Measurements from ENCODE around the gene MLLT6. TPM values are rescaled to one million over a fixed set of nuclear protein-coding genes. Genes with fewer than 3 reads are reported as not detected.

Gene MLLT6
- total and polyA plus RNA-seq, 2 of the 13 experiments (the other 11 are each of a cell fraction or from before 2014, with no cell fraction given), result 50.7 to 69.5 TPM

DNA sequence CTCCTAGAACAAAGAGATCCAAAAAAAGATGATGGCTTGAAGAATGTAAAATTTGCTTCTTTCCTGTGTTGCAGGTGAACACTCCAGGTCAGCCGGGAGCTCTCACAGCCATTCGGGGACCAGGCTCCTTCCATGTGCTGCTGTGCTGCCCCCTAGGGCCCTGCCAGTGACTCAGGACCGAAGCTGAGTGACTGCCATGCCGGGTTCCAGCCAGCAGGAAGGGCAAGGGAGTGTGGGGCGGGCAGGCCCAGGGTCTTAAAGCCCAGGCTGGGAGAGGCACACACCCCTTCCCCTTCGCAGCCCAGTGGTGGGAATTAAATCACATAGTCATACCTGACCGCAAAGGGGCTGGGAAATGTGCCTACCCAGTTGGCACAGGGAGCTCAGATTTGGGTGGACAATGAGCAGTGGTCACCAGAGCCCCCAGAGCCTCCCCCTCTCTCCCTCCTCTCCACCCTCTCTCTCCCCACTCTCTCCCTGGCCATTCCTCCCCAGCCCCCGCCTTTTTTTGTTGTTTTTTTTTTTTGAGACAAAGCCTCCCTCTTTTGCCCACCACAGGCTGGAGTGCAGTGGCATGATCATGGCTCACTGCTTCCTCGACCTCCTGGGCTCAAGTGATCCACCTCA lies 41.8 kb upstream of the MLLT6 start (continued):
- TF ChIP-seq, protein P1, sequence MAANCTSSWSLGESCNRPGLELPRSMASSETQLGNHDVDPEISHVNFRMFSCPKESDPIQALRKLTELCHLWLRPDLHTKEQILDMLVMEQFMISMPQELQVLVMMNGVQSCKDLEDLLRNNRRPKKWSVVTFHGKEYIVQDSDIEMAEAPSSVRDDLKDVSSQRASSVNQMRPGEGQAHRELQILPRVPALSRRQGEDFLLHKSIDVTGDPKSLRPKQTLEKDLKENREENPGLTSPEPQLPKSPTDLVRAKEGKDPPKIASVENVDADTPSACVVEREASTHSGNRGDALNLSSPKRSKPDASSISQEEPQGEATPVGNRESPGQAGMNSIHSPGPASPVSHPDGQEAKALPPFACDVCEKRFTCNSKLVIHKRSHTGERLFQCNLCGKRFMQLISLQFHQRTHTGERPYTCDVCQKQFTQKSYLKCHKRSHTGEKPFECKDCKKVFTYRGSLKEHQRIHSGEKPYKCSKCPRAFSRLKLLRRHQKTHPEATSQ (CRISPR knock-in tag; IDR thresholded peaks at IDR 0.05; ENCODE audit: borderline replicate concordance), result no peak
- TF ChIP-seq, protein P2, sequence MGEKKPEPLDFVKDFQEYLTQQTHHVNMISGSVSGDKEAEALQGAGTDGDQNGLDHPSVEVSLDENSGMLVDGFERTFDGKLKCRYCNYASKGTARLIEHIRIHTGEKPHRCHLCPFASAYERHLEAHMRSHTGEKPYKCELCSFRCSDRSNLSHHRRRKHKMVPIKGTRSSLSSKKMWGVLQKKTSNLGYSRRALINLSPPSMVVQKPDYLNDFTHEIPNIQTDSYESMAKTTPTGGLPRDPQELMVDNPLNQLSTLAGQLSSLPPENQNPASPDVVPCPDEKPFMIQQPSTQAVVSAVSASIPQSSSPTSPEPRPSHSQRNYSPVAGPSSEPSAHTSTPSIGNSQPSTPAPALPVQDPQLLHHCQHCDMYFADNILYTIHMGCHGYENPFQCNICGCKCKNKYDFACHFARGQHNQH (CRISPR knock-in tag; IDR thresholded peaks at IDR 0.05), result peak; percentile 89; the same call in 1 of the 2 replicates
- TF ChIP-seq, protein P3, sequence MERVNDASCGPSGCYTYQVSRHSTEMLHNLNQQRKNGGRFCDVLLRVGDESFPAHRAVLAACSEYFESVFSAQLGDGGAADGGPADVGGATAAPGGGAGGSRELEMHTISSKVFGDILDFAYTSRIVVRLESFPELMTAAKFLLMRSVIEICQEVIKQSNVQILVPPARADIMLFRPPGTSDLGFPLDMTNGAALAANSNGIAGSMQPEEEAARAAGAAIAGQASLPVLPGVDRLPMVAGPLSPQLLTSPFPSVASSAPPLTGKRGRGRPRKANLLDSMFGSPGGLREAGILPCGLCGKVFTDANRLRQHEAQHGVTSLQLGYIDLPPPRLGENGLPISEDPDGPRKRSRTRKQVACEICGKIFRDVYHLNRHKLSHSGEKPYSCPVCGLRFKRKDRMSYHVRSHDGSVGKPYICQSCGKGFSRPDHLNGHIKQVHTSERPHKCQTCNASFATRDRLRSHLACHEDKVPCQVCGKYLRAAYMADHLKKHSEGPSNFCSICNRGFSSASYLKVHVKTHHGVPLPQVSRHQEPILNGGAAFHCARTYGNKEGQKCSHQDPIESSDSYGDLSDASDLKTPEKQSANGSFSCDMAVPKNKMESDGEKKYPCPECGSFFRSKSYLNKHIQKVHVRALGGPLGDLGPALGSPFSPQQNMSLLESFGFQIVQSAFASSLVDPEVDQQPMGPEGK (CRISPR knock-in tag; IDR thresholded peaks at IDR 0.05), result peak; percentile 83
- TF ChIP-seq ZNF230 (CRISPR knock-in tag; IDR thresholded peaks at IDR 0.05) (no peak), ZNF891 (CRISPR knock-in tag; IDR thresholded peaks at IDR 0.05) (0 out of 2 replicates have a peak, but pooled peaks have one; percentile 22), SNAI1 (CRISPR knock-in tag; IDR thresholded peaks at IDR 0.05; ENCODE audit: borderline replicate concordance) (0 out of 2 replicates have a peak, but pooled peaks have one; percentile 51), ZNF33B (CRISPR knock-in tag; IDR thresholded peaks at IDR 0.05) (no peak), NFKB2 (CRISPR knock-in tag; IDR thresholded peaks at IDR 0.05; ENCODE audit: borderline replicate concordance) (peak; percentile 79; the same call in 1 of the 2 replicates), NFE2L1 (CRISPR knock-in tag; IDR thresholded peaks at IDR 0.05; ENCODE audit: borderline replicate concordance) (no peak), FOXM1 (CRISPR knock-in tag; IDR thresholded peaks at IDR 0.05) (no peak), TP53 (CRISPR knock-in tag; conservative IDR thresholded peaks at IDR 0.05) (no peak; the same call in 1 of the 2 replicates)
- TF ChIP-seq, protein P4, sequence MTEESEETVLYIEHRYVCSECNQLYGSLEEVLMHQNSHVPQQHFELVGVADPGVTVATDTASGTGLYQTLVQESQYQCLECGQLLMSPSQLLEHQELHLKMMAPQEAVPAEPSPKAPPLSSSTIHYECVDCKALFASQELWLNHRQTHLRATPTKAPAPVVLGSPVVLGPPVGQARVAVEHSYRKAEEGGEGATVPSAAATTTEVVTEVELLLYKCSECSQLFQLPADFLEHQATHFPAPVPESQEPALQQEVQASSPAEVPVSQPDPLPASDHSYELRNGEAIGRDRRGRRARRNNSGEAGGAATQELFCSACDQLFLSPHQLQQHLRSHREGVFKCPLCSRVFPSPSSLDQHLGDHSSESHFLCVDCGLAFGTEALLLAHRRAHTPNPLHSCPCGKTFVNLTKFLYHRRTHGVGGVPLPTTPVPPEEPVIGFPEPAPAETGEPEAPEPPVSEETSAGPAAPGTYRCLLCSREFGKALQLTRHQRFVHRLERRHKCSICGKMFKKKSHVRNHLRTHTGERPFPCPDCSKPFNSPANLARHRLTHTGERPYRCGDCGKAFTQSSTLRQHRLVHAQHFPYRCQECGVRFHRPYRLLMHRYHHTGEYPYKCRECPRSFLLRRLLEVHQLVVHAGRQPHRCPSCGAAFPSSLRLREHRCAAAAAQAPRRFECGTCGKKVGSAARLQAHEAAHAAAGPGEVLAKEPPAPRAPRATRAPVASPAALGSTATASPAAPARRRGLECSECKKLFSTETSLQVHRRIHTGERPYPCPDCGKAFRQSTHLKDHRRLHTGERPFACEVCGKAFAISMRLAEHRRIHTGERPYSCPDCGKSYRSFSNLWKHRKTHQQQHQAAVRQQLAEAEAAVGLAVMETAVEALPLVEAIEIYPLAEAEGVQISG (CRISPR knock-in tag; IDR thresholded peaks at IDR 0.05), result peak; percentile 84
- TF ChIP-seq, protein P5, sequence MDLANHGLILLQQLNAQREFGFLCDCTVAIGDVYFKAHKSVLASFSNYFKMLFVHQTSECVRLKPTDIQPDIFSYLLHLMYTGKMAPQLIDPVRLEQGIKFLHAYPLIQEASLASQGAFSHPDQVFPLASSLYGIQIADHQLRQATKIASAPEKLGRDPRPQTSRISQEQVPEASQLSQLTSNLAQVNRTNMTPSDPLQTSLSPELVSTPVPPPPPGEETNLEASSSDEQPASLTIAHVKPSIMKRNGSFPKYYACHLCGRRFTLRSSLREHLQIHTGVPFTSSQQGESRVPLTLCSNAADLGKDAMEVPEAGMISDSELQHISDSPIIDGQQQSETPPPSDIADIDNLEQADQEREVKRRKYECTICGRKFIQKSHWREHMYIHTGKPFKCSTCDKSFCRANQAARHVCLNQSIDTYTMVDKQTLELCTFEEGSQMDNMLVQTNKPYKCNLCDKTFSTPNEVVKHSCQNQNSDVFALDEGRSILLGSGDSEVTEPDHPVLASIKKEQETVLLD (CRISPR knock-in tag; IDR thresholded peaks at IDR 0.05; ENCODE audit: low read depth), result no peak
- TF ChIP-seq, protein P6, sequence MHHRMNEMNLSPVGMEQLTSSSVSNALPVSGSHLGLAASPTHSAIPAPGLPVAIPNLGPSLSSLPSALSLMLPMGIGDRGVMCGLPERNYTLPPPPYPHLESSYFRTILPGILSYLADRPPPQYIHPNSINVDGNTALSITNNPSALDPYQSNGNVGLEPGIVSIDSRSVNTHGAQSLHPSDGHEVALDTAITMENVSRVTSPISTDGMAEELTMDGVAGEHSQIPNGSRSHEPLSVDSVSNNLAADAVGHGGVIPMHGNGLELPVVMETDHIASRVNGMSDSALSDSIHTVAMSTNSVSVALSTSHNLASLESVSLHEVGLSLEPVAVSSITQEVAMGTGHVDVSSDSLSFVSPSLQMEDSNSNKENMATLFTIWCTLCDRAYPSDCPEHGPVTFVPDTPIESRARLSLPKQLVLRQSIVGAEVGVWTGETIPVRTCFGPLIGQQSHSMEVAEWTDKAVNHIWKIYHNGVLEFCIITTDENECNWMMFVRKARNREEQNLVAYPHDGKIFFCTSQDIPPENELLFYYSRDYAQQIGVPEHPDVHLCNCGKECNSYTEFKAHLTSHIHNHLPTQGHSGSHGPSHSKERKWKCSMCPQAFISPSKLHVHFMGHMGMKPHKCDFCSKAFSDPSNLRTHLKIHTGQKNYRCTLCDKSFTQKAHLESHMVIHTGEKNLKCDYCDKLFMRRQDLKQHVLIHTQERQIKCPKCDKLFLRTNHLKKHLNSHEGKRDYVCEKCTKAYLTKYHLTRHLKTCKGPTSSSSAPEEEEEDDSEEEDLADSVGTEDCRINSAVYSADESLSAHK (CRISPR knock-in tag; IDR thresholded peaks at IDR 0.05; ENCODE audit: borderline replicate concordance), result no peak
- TF ChIP-seq, protein P7, sequence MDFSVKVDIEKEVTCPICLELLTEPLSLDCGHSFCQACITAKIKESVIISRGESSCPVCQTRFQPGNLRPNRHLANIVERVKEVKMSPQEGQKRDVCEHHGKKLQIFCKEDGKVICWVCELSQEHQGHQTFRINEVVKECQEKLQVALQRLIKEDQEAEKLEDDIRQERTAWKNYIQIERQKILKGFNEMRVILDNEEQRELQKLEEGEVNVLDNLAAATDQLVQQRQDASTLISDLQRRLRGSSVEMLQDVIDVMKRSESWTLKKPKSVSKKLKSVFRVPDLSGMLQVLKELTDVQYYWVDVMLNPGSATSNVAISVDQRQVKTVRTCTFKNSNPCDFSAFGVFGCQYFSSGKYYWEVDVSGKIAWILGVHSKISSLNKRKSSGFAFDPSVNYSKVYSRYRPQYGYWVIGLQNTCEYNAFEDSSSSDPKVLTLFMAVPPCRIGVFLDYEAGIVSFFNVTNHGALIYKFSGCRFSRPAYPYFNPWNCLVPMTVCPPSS (IDR thresholded peaks at IDR 0.05), result no peak

Measured in HepG2 (cell line).